ENCODE data around the gene NFIC.
A peak's percentile ranks its signal among the peaks of the same experiment; 100 is the strongest.
"Not testable (repeated sequence)": the region's sequence is repeated elsewhere in the genome, so short reads cannot be mapped to it uniquely, and the experiment has no call there.

Gene NFIC

DNA sequence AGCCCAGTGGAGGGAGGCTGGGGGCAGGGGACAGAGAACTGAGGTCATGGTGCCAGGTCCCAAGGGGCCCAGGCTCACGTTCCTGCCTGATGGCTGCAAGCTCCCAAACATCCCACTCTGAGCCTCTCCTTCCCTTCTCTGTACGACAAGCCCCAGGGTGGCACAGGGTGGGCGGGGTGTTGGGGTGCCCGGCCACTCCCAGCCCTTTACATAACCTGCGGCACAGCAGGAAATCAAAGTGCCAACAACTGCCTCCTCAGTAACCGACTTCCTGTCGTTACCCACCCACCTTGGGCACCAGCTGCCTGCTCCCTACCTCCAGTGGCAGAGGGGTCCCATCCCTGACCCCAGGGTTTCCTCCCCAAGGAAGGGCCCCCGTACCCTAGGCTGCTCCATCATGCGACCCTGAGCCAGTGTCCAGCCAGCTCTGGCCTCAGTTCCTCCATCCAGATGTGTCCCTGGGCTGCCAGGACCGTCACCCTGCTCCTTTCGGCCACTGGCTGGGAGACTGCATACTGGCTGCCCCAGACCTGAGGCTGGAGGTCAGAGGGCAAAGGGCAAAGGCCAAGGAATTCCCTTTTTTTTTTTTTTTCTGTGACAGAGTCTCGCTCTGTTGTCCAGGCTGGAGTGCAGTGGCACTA is 27.7 kb upstream of the NFIC start:
- DNase-seq: peak; percentile 76

DNA sequence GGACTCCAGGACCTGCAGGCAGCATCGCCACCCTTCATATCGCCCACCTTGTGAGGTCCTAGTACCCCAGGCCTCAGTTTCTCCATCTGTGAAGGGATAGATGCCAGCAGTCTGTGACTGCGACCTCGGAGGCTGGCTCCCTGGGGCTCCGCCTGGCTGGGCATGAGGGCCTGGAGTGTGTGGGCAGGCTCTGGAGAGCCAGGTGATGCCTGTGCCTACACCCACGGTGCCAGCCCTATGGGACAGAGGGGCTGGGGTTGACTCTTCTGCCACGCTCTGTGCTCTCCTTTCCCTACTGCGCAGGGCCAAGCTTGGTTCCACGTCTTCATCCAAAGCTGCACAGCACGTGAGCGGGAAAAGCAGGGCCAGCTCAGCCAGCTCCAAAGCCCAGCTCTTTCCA is 26.0 kb upstream of the NFIC start:
- no peak for DNase-seq

DNA sequence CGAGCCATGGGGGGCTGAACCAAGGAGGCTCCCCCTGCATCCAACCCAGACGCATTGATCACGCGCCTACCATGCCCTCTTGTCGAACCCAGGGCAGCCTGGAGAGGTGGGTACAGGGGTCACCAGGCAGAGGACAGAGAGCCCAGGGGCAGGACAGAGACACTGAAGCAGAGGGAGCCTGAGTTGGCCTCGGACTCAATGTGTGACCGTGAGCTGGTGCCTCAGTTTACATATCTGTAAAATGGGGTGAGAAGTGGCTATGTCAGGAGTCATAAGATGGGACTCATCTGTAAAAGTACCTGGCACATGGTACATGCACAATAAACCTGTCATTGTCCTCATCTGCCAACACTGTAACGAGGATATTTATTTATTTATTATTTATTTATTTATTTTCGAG is 24.1 kb upstream of the NFIC start:
- no peak for DNase-seq

DNA sequence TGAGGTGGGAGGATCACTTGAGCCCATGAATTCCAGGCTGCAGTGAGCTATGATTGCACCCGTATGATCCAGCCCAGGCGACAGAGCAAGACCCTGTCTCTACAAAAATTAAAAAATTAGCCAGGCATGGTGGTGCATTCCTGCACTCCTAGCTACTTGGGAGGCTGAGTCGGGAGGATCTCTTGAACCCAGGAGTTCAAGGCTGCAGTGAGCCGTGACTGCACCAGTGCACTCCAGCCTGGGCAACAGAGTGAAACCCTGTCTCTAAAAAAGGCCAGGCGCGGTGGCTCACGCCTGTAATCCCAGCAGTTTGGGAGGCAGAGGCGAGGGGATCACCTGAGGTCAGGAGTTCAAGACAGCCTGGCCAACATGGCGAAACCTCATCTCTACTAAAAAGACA is 23.4 kb upstream of the NFIC start:
- DNase-seq: not testable (repeated sequence)

DNA sequence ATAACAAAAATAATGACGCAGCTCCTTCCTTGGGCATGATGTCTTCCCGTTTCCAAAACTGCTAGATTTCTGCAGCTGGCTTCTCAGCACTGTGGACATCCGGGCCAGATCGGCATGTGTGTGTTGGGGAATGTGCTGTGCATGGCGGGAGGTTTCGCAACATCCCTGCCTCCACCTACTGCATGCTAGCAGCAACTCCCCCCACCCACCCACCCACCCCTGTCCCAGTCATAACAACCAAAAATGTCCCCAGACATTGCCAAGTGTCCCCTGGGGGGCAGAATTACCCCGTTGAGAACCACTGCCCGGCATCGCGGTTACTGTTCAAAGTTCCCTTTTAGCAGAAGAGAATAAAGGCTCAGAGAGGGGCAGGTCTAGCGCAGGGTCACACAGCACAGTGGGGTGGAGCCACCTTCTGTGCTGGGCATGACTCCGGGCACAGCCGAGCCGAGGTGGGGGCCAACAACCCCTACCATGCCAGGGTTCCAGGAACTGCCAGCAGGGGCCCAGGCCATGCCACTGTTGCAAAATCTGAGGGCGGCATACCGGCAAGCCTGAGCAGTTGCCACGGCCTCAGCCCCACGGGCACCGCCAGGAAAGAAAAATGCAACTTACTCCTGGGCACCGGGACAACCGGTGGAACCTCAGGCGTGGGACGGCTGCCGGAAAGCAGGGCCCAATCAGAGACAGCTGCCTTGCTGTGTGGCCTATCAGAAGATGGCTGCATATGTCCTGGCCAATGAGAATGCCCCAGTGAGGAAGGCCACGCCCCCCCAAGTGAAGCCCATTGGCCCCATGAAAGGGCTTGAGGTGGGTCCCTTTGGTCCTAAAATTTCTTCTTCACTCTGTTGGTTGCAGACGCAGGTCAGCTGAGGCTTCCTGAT is 22.5 kb upstream of the NFIC start:
- DNase-seq: peak; percentile 71

DNA sequence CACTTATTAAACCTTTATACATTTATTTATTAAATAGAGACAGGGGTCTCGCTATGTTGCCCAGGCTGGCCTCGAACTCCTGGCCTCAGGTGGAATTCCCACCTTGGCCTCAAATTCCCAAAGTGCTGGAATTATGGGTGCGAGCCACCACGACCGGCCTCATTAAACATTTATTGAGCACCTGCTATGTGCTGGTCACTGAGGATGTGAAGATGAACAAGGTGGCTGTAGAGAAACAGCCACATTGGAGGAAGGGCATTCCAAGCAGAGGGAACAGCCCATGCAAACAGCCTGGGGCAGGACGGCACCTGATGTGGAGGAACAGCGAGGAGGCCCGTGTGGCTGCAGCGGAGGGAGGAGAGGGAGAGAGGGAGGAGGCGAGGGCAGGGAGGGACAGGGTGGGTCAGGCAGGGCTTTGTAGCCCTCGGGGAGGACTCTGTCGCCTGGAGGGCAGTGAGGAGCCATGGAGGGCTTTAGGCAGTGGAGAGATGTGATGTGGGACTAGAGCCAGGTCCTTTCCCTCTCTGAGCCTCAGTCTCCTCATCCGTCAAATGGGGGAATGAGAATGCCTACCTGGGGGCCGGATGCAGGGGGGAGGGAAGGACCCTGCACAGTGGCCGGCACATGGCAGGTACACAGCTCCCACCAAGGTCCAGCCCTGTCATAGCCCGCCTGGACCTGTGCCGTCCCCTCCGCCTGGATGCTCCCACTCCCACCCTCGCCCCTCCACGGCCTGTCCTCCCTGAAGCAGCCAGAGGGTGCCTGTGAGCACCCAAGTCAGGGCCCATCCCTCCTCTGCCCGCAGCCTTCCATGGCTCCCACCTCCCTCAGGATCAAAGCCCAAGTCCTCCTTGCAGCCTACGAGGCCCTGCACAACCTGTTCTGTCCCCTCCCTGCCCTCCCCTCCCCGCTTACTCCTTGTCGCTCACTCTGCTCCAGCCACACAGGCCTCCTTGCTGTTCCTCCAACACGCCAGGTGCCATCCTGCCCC is 21.5 kb upstream of the NFIC start:
- no peak for DNase-seq

DNA sequence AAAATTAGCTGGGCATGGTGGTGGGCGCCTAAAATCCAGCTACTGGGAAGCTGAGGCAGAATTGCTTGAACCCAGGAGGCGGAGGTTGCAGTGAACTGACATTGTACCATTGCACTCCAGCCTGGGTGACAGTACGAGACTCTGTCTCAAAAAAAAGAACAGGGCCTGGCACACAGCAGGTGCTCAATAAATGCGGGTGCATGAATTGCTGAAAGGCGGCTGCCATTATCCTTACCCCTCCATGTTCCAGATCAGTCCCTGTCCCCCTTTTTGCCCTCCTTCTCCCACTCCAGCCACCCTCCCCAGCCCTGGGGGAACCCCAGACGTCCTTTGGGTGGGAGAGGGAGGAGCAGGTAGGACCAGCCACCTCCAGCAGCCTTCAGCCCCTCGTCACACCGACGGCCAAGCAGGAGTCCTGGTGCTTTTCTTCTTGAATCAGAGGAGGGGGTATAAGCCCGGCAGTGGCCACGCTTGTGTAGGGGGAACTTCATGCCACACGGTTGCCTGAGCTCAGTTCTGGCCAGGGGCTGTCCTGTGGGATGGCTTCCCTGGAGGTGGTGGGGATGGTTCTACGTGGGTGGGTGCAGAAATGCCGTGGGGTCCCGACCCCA is 20.4 kb upstream of the NFIC start:
- no peak for DNase-seq

DNA sequence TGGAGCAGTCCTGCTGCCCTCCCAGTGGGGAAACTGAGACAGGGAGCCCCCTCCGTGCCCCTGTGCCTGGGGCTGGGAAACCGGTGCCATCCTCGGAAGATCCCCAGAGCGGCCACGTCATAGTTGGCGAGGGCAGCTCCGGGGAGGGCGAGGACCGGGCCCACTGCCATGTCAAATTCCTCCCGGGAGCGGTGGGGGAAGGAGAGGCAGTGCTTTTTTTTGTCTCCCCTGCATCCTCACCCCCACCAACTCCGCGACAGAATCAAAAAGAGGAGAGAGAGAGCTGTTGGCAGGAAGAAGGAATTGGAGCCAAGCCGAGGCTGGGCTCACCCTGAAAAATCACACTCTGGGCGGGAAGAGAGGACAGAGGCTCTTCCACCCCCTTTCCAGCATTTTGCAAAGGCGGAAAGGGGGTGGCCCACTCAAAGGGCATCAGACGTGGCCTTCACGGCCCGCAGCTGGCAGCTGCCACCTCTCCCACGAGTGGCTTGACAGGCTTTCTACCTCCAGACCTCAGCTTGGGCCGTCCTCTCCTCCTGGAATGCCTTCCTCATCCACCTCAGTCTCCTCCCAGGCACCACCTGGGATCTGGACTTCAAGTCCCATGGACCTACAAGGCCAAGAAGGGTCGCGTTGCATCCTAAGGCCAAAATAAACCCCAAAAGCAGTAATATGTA is 19.6 kb upstream of the NFIC start:
- DNase-seq: no peak

DNA sequence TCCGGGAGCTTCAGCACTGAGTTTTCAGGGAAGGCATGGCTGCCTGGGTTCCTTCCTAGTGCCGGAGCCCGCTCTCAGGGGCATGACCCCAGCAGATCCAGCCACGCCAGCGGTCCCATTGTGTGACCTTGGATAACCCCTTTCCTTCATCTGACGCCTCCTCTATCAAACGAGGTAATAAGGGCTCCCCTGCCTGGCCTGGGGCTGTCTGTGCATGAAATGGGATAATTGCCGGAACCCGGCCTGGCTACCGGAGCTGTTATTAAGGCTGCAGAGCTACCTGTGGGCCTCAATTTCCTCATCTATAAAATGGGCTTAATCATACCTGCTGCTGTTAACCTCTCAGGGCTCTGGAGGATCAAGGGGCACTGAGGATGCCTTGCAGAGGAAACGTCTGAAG is 18.3 kb upstream of the NFIC start:
- DNase-seq: no peak

DNA sequence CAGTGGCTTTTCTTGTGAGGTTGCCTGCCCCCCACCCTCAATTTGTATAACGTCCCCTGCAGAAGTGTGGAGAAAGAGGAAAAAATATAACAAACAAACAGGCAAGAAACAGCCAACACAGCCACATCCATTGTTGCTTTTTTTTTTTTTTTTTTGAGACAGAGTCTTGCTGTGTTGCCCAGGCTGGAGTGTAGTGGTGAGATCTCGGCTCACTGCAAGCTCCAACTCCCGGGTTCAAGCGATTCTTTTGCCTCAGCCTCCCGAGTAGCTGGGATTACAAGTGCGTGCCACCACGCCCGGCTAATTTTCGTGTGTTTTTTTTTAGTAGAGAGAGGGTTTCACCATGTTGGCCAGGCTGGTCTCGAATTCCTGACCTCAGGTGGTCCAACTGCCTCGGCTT is 17.9 kb upstream of the NFIC start:
- not testable (repeated sequence) for DNase-seq

DNA sequence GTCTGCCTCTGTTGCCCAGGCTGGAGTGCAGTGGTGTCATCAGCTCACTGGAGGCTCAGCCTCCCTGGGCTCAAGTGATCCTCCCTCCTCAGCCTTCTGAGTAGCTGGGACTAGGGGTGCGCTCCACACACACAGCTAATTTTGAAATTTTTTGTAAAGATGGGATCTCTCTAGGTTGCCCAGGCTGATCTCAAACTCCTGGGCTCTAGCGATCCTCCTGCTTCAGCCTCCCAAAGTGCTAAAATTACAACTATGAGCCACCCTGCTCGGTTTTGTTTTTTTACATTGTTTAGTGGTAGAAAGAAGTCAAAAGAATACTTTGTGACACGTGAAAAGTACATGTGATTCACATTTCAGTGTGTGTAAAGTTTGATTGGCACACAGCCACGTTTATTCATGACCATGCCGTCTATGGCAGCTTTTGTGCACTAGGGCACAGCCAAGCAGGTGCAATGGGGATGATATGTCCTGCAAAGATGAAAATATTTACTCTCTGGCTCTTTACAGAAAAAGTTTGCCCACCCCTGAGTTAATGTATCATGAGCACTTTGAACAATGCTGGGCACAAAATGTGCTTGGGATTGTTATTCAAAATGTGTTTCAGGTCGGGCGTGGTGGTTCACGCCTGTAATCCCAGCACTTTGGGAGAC is 16.2 kb upstream of the NFIC start:
- DNase-seq: no peak

DNA sequence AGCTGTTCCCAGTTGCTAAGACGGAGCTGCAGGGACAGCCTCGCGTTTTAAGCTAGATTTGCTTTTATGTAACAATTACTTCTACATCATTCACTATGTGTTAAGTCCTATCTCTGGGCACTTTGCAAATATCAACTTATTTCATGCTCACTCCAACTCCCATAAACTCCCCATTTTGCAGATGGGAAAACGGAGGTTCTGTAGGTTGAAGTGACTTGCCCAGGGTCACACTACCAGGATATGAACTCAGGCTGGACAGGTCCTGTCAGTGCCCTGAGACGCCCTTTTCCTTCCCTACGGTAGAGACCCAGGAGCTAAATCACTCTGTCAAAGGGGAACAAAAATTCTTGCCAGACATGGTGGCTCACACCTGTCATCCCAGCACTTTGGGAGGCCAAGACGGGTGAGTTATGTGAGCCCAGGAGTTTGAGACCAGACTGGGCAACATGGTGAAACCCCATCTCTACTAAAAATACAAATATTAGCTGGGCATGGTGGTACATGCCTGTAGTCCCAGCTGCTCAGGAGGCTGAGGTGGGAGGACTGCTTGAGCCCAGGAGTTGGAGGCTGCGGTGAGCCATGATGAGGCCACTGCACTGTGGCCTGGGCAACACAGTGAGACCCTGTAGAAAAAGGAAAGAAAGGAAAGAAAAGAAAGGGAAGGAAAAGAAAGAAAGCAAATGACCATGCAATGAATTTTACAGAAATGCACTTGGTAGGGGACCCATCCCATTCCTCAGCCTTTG is 14.5 kb upstream of the NFIC start:
- DNase-seq: no peak

DNA sequence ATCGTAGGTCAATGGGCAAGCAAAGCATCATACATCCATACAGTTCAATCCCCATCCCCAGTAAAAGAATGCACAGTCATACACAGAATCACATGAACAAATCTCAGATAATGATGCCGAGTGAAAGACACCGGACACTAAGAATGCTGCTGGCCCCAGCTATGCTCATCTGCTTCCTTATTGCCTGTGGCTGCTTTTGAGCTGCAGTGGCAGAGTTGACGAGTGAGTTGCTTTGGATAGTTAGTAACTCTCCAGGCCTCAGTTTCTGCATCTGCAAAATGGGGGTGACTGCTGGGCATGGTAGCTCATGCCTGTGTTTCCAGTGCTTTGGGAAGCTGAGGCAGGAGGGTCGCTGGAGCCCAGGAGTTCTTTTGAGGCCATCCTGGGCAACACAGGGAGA is 12.9 kb upstream of the NFIC start:
- DNase-seq: no peak

DNA sequence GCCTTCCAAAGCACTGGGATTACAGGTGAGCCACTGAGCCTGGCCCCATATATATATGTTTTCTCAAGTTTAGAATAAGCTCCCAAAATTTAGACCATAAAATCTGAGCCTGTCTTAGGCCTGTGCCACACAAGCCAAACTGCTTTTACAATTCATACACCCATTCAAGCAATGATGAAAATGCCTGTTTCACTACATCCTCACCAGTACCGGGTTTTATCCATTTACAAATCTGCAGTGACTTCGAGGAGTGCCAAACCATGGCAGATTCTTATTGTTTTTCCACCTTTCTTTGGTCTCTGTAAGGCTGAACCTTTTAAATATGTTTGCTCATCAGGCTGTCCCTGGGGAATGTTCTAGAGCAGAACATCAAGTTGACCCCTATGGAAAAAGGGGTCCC is 9.6 kb upstream of the NFIC start:
- DNase-seq: no peak

DNA sequence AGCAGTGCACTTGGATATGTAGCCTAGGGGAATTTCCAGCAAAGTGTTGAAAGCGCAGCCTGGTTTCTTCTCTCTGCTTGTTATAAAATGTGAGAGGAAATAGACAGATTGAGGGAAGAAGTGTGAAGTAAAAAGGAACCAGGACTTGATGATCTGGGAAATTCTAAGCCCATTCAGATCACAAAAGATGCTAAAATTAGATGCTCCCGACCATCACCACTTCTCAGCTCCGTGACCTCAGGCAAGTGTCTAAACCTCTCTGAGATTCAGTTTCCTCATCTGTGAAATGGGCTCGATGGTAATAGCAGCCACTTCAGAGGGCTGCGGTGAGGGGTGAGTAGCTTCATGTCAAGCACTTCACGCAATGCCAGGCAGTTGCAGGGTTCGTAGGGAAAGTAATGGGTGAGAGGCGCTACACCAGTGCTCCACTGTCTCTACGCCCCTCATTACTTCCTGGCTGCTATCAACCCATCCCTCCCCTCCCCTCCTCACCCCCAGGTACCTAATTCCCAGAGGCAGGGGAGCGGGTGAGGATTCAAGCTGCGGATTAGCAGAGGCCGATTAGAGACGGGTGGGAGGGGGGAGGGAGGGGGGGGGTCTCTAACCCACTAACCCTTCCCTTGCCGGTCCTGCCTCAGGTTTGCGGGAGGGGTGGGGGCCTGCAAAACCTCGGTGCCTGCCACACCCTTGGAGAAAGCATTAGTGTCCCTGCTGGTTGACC is 9.0 kb upstream of the NFIC start:
- DNase-seq: peak; percentile 61

DNA sequence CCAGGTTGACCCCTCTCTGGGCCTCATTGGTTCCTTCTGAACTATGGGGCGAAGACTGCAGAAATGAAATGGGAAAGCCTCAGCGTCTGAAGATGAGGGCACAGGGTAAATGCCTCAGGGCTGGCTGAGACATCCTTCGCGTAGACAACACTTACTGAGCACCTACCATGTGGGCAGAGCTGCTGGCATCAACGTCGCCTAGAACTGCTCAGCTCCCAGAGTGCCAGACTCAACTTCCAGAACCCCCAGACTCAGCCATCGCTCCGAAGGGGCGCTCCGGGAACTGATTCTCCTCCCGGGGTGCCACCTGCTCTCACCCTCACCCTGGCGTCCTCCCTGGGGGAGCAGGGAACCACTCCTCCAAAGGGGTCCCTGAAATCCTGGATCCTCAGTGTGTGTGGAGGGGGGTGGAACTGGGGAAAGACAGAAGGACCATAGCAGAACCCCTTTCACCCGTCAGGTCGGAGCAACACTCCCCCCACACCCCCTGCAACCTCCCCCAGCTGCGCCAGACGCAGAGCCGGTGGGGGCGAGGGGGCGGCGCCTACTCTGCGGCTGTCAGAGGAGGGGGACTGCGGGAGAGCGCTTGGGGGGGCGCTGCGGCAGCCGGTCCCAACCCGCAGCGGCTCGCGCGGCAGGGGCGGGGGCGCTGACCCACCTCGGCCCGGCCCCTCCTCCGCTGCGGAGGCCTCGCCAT is 8.2 kb upstream of the NFIC start:
- DNase-seq: peak; percentile 52

DNA sequence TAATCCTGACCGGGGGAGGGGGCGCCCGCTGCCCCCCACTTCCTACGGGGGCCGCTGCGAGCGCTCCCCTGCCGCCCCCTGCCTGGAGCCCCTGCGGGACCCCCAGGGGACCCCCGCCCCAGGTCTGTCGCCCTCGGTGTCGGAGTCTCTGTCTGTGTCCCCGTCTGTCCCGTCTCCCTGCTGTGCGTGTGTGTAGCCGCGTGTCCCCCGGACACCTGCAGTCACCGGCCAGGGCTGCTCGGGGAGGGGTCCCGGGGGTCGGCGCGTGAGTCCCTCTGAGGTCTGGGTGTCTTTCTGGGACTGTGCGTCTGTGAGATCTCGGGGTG is 7.7 kb upstream of the NFIC start:
- DNase-seq: no peak

DNA sequence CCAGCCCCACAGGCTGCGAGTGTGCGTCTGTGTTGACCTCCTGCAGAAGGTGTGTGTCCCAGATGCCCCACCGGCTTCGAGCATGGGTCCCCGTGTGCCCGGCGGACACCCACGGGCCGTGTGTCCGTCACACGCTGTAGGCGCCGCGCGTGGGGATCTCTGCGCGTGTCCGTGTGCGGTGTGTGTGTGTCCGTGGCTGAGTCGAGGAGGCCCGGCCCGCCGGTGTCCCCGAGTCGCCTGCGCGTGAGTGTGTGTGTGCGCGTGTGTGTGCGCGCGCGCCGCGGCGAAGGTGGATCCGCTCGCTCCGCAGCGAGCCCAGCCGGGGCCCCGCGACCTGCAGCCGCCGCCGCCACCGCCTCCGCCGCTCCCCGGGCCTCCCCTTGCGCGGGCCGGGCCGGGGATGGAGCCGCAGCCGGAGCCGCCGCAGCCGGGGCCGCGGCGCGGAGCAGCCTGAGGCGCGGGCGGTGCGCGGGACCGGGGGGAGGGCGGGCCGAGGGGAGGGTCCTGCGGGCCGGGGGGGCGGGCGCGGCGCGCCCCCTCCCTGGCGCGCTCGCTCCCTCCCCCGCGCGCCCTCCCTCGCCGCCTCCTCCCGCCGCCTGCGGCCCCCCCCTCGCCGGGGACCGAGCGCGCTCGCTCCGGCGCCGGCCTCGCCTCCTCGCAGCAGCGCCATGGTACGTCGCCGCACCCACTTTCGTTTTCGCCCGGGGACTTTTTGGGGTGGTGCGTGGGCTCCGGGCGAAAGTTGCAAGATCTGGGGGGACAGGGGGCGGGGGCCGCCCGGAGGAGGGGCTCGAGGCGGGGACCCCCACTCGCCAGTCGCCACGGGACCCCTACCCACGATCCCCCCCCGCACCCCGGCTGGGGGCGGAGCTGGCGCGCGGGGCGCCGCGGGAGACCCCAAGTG is 7.1 kb upstream of the NFIC start:
- peak; percentile 83 for DNase-seq

All from CD4-positive, alpha-beta T cell treated with Interleukin-17A for 1 hour (primary cell).